ENCODE measurements around the gene RABEPK.

Gene RABEPK

DNA sequence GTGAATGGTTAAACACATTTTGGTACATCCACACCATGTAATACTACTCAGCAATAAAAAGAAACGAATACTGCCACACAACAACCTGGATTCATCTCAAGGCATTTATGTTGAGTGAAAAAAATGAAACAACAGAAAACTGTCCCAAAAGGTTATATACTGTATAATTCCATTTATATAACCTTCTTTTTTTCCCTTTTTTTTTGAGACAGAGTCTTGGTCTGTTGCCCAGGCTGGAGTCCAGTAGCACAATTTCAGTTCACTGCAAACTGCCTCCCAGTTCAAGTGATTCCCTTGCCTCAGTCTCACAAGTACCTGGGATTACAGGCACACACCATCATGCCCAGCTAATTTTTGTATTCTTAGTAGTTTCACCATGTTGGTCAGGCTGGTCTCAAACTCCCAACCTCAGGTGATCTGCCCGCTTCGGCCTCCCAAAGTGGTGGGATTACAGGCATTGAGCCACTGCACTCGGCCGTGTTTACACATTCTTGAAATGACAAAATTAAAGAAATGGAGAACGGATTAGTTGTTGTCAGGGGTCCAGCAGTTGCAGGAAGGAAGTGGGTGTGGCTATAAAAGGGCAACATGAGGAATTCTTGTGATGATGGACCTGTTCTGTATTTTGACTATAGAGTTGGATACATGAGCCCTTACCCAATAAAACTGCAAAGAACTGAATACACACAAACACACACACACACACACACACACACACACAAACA lies 28.1 kb upstream of the RABEPK start:
- TF ChIP-seq, protein P1, sequence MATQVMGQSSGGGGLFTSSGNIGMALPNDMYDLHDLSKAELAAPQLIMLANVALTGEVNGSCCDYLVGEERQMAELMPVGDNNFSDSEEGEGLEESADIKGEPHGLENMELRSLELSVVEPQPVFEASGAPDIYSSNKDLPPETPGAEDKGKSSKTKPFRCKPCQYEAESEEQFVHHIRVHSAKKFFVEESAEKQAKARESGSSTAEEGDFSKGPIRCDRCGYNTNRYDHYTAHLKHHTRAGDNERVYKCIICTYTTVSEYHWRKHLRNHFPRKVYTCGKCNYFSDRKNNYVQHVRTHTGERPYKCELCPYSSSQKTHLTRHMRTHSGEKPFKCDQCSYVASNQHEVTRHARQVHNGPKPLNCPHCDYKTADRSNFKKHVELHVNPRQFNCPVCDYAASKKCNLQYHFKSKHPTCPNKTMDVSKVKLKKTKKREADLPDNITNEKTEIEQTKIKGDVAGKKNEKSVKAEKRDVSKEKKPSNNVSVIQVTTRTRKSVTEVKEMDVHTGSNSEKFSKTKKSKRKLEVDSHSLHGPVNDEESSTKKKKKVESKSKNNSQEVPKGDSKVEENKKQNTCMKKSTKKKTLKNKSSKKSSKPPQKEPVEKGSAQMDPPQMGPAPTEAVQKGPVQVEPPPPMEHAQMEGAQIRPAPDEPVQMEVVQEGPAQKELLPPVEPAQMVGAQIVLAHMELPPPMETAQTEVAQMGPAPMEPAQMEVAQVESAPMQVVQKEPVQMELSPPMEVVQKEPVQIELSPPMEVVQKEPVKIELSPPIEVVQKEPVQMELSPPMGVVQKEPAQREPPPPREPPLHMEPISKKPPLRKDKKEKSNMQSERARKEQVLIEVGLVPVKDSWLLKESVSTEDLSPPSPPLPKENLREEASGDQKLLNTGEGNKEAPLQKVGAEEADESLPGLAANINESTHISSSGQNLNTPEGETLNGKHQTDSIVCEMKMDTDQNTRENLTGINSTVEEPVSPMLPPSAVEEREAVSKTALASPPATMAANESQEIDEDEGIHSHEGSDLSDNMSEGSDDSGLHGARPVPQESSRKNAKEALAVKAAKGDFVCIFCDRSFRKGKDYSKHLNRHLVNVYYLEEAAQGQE (IDR thresholded peaks at IDR 0.05; ENCODE audit: low read depth) = no peak
- TF ChIP-seq EP300 (IDR thresholded peaks at IDR 0.05; ENCODE audit: borderline replicate concordance) (no peak), YY1 (IDR thresholded peaks at IDR 0.05; ENCODE audit: low read depth) (no peak), EGR1 (IDR thresholded peaks at IDR 0.05) (no peak), TCF12 (IDR thresholded peaks at IDR 0.05; ENCODE audit: low read depth) (no peak), TAF1 (IDR thresholded peaks at IDR 0.05; ENCODE audit: low read depth) (no peak), CEBPB (IDR thresholded peaks at IDR 0.05) (no peak), TEAD4 (IDR thresholded peaks at IDR 0.05) (no peak), CREB1 (IDR thresholded peaks at IDR 0.05; ENCODE audit: low read depth) (no peak), RAD21 (IDR thresholded peaks at IDR 0.05; ENCODE audit: low read depth) (no peak), FOXM1 (IDR thresholded peaks at IDR 0.05; ENCODE audit: borderline replicate concordance, low read depth) (no peak), NFIC (IDR thresholded peaks at IDR 0.05) (no peak), ZBTB7A (IDR thresholded peaks at IDR 0.05; ENCODE audit: low read depth) (no peak)
- TF ChIP-seq, protein P2, sequence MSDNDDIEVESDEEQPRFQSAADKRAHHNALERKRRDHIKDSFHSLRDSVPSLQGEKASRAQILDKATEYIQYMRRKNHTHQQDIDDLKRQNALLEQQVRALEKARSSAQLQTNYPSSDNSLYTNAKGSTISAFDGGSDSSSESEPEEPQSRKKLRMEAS (IDR thresholded peaks at IDR 0.05) = no peak

DNA sequence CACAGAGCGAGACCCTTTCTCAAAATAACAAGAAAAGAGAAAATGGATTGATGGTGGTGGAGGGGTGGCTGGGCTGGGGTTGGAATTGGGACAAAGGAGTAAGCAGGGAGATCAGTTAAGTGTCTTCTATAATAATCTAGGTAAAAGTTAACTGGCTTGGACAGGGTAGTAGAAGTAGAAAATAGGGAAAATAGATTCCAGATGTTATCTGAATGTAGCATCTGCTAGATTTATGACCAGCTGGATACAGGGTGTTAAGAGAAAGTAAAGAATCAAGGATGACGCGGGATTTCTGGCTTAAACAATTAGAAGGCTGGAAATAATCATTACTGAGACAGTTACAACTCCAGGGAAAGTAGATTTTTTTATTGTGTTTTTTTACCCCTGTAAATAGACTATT lies 23.7 kb upstream of the RABEPK start:
- TF ChIP-seq, protein P3, sequence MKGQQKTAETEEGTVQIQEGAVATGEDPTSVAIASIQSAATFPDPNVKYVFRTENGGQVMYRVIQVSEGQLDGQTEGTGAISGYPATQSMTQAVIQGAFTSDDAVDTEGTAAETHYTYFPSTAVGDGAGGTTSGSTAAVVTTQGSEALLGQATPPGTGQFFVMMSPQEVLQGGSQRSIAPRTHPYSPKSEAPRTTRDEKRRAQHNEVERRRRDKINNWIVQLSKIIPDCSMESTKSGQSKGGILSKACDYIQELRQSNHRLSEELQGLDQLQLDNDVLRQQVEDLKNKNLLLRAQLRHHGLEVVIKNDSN (IDR thresholded peaks at IDR 0.05) = no peak

DNA sequence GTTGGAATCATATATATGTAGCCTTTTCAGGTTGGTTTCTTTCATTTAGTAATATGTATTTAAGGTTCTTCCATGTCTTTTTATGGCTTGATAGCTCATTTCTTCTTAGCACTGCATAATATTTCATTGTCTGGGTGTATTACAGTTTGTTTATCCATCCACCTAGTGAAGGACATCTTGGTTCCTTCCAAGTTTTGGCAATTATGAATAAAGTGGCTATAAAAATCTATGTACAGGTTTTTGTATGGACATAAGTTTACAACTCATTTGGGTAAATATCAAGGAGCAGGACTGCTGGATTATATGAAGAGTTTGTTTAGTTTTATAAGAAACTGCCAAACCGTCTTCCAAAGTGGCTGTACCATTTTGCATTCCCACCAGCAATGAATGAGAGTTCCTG lies 22.5 kb upstream of the RABEPK start:
- TF ChIP-seq EGR1 (IDR thresholded peaks at IDR 0.05) (no peak), TEAD4 (IDR thresholded peaks at IDR 0.05) (no peak), TCF12 (IDR thresholded peaks at IDR 0.05; ENCODE audit: low read depth) (no peak), CREB1 (IDR thresholded peaks at IDR 0.05; ENCODE audit: low read depth) (no peak), NFIC (IDR thresholded peaks at IDR 0.05) (no peak), TAF1 (IDR thresholded peaks at IDR 0.05; ENCODE audit: low read depth) (no peak), EP300 (IDR thresholded peaks at IDR 0.05; ENCODE audit: borderline replicate concordance) (no peak), RAD21 (IDR thresholded peaks at IDR 0.05; ENCODE audit: low read depth) (no peak), FOXM1 (IDR thresholded peaks at IDR 0.05; ENCODE audit: borderline replicate concordance, low read depth) (no peak), CEBPB (IDR thresholded peaks at IDR 0.05) (no peak), ZBTB7A (IDR thresholded peaks at IDR 0.05; ENCODE audit: low read depth) (no peak), YY1 (IDR thresholded peaks at IDR 0.05; ENCODE audit: low read depth) (no peak)
- TF ChIP-seq, protein P2 (IDR thresholded peaks at IDR 0.05) = no peak
- TF ChIP-seq, protein P1 (IDR thresholded peaks at IDR 0.05; ENCODE audit: low read depth) = no peak
- TF ChIP-seq, protein P3 (IDR thresholded peaks at IDR 0.05) = no peak

DNA sequence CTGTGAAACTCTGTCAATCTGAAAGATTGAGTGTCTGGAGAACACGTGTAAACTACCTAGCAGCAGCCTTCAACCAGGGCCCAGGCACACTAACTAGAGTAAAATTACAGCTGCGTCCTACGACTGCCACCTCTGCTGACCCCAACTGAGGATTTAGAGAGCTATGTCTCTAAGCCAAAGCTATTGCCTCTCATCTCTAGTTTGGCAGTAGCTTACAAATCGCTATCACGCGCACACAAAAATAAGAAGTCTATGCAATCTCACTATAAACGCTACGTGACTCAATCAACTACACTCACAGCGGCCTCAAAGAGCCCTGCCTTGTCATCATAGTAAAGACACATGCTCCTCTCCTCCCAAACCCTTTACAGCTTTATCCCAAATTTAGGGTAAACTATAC lies 19.5 kb upstream of the RABEPK start:
- TF ChIP-seq, protein P2 (IDR thresholded peaks at IDR 0.05) = no peak
- no peak for TF ChIP-seq CEBPB (IDR thresholded peaks at IDR 0.05)
- TF ChIP-seq EGR1 (IDR thresholded peaks at IDR 0.05) = no peak
- TF ChIP-seq FOXM1 (IDR thresholded peaks at IDR 0.05; ENCODE audit: borderline replicate concordance, low read depth) = no peak
- TF ChIP-seq ZBTB7A (IDR thresholded peaks at IDR 0.05; ENCODE audit: low read depth) = no peak
- no peak for TF ChIP-seq CREB1 (IDR thresholded peaks at IDR 0.05; ENCODE audit: low read depth)
- no peak for TF ChIP-seq RAD21 (IDR thresholded peaks at IDR 0.05; ENCODE audit: low read depth)
- TF ChIP-seq, protein P1 (IDR thresholded peaks at IDR 0.05; ENCODE audit: low read depth) = no peak
- no peak for TF ChIP-seq NFIC (IDR thresholded peaks at IDR 0.05)
- TF ChIP-seq YY1 (IDR thresholded peaks at IDR 0.05; ENCODE audit: low read depth) = no peak
- TF ChIP-seq EP300 (IDR thresholded peaks at IDR 0.05; ENCODE audit: borderline replicate concordance) = no peak
- TF ChIP-seq, protein P3 (IDR thresholded peaks at IDR 0.05) = no peak
